Stimulated activated CD4-positive, alpha-beta T cell treated with anti-CD3 and anti-CD28 coated beads, Interleukin-12 subunit alpha, Interleukin-12 subunit beta, amount 100 ng/mL, for 48 hours (primary cell): ENCODE measurements around the gene PDGFRA.

Experiments
- DNase-seq, 3 donors: peaks; one replicate each; pipeline ENCODE4 v3.0.0-alpha.2; 2020; ENCODE audit warnings: low read depth in 2 of 3, low spot score in 1 of 3

PDGFRA gene

DNA sequence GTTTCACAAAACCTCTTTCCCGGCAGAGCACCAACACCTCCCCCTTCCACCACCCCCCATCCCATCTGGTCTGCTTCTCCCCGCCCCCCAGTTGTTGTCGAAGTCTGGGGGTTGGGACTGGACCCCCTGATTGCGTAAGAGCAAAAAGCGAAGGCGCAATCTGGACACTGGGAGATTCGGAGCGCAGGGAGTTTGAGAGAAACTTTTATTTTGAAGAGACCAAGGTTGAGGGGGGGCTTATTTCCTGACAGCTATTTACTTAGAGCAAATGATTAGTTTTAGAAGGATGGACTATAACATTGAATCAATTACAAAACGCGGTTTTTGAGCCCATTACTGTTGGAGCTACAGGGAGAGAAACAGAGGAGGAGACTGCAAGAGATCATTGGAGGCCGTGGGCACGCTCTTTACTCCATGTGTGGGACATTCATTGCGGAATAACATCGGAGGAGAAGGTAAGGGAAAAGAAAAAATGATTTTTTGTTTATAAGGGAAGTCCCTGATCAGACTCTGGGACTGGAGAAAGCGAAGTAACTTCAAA, at the start of gene PDGFRA:
Gene PDGFRA (plus strand): TSS at position 333 of the 541 bp plus-strand sequence. CDS start 29,476 bp downstream, outside the sequence.
- no peak for DNase-seq

DNA sequence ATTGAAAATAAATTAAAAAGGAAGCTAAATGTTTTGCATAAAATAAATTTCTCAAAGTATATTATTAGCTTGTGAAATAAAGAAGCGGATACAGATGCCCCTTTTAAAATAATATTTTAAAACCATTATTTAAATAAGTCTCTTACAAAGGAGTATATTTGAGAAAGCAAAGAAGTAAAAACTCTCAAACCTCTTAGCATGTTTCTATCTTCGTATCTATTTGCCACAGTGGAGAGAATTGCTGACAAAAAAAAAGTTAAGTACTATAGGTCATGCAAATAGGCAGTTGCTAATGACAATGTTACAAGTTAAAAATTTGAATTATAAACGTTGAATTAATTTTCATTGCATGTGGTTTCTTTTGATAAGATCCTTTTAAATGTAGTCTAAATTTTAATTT, 44.5 kb upstream of the PDGFRA start:
- no peak for DNase-seq

DNA sequence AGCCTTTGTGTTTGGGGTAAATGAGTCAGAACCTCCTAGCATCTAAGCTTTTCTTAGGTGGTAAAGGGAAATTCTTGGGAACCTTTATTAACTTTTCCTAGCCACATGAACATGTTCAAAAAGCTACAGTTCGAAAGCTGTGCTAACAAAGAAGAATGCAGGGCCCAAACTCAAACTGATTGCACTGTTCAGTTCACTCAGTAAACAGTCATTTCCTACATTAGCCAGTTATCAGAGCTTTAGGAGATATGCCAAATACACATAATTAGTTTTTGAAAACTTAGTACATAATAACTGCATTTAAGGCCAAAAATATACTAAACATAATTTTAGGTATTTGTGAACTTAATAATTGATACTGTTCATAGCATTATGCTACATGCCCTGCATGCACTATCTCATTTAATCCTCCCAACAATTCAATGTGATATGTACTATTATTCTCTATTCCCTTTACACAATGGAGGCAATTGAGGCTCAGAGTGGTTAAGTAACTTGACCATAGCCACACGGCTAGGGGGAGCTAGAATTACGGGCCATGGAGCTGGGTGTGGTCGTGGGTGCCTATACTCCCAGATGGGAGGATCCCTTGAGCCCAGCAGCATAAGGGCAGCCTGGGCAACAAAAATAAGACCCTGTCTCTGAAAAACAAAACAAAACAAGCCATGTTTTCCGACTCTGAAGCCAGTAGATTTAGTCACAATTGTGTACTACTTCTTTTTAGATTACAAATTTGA, 43.9 kb upstream of the PDGFRA start:
- DNase-seq = no peak

DNA sequence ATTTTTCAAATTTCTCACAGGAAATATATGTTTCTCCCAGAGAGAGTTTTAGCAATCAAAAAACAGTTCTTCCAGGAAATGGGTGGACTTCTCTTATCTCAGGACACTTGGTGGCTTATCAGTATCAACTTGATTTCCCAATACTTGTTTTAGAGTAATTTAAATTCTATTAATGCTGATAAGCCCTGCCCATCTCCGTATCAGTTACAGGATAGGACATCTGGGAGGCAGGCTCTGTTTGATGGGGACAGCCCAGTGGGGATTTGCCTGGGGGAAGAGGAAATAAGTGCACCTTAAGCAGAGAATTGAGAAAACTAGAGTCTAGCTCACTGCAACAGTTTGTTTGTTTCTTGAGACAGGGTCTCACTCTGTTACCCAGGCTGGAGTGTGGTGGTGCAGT, 43.2 kb upstream of the PDGFRA start:
- DNase-seq = no peak

DNA sequence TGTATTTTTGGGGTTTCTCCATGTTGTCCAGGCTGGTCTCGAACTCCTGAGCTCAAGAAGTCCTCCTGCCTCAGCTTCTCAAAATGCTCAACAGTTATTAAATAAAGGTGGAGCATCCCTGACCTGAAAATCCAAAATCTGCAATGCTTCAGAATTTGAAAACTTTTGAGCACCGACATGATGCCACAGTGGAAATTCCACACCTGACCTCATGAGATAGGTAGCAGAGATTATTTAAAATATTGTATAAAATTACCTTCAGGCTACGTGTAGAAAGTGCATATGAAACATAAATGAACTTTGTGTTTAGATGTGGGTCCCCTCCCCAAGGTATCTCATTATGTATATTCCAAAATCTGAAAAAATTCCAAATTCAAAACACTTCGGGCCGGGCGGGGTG, 42.7 kb upstream of the PDGFRA start:
- DNase-seq = no peak

DNA sequence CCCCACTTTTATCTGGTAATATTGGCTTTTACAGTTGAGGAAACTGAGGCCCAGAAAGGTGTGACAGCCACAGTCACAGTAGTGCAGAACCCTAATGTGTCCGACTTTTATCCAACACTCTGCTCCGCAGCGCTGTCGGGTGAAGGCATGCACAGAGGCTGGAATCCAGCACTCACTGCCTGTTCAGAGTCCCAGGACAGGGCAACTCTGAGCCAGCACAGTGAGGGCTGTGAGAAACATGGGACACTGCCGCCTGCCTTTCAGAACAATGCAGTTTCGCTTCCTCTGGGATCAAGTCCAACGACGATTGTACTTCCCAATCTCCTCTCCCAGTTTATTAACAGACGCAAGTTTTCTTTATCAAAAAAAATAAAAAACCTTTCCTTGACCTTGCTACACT, 41.9 kb upstream of the PDGFRA start:
- DNase-seq = no peak

DNA sequence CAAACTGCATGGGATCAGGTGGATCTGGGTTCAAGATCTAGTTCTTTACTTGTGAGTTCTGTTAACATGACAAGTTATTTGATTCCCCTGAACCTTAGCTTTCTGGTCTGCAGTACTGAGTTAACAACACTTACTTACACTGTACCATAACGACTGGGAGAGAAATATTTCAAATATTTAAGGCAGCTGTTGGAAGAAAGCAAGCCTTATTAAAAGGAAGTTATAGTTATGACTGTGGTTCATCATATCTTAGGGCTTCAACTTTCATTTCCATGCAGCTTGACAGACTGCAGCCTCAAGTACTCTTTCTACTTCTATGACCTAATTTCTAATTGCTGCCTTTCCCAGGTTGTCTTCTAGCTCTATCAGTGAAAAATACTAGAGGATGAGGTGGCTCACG, 40.0 kb upstream of the PDGFRA start:
- DNase-seq = no peak

DNA sequence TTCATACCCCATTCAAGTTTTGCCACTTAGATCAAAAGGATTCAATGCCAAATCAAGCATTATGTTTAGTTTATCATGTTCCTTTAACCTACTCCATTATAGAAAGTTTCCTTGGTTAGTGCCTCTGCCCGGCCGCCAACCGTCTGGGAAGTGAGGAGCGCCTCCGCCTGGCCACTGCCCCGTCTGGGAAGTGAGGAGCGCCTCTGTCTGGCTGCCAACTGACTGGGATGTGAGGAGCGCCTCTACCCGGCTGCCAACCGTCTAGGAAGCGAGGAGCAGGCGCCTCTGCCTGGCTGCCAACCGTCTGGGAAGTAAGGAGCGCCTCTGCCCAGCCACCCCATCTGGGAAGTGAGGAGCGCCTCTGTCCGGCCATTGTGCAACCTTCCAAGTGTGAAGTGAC, 36.3 kb upstream of the PDGFRA start:
- DNase-seq = no peak

DNA sequence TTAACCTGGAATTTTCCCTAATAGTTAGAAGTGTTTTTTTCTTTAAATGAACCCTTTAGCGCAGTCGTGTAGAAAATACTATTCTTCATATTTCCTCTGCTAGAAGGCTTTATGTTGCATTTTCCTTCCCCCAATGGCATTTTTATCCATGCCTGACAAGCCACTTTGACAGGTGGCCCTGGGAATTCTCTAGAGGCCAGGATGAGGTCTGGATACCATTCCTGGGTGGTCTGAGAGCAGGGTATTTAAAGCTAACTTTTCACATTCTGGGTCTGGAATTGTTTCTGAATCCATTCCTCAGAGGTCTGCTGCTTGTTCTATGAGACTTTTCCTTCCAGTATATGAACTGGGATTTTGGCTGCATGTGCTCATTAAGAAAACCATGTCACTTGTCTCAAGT, 31.2 kb upstream of the PDGFRA start:
- DNase-seq = no peak

DNA sequence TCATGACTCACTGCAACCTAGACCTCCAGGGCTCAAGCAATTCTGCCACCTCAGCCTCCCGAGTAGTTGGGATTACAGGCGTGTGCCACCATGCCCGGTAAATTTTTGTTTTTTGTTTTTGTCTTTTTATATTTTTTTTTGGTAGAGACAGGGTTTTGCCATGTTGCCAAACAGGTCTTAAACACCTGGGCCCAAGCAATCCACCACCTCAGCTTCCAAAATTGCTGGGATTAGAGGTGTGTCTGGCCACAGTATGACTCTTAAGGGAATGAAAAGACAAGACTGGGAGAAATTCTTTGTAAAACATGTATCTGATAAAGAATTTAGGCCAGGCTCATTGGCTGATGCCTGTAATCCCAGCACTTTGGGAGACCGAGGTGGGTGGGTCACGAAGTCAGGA, 29.2 kb upstream of the PDGFRA start:
- DNase-seq = no peak

DNA sequence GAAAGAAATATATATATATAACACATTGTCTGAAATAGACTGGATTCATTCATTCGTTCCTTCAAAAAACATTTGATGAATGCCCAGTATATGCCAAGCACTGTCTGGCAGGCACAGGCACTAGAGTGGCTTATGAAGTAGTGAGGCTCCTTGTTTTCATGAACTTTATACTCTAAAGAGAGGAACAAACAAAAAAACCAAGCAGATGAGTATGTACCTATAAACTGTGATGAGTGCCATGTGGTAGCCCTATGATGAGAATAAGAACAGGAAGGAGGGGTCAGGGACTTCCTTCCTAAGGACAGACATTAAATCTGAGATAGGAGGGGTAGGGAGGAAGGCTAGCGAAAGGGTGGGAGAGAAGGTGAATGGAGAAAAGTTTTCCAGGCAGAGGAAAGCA, 19.5 kb upstream of the PDGFRA start:
- no peak for DNase-seq

DNA sequence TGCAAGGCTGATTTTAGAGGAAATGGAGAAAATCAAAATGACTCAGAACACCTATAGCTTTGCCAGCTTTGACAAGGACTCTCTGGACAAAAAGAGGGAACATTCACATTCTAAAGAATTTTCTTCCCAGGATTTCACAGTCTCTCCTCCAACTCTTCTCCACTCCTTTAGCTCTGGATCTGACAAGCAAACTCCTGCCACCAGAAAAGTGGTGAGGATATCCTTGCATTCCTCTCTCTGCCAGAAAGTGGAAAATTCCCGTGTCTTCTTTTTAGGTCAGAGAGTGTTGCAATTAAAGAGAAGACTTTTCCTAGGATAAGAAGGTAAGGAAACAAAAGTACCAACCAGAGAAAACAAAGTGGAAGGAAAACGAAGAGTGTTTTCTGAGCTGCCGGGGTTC, 16.1 kb upstream of the PDGFRA start:
- no peak for DNase-seq

DNA sequence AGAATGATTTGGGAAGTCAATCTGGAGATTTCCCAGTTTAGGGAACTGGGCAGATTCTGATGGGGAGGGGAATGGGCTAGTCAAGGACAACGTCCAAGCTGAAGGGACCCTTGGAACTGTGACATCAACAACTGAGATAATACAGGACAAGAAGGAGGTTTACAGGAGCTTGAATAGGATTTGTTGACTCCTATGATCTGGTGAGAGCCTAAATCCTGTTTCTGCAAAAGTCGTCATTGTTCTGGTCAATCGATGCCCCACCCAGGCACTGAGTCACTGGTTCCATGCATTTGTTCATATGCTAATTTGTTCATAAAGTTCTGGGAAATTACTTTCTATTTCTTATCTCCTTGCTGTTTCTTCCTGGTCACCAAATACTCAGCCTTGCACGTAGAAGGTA, 15.3 kb upstream of the PDGFRA start:
- DNase-seq = no peak

DNA sequence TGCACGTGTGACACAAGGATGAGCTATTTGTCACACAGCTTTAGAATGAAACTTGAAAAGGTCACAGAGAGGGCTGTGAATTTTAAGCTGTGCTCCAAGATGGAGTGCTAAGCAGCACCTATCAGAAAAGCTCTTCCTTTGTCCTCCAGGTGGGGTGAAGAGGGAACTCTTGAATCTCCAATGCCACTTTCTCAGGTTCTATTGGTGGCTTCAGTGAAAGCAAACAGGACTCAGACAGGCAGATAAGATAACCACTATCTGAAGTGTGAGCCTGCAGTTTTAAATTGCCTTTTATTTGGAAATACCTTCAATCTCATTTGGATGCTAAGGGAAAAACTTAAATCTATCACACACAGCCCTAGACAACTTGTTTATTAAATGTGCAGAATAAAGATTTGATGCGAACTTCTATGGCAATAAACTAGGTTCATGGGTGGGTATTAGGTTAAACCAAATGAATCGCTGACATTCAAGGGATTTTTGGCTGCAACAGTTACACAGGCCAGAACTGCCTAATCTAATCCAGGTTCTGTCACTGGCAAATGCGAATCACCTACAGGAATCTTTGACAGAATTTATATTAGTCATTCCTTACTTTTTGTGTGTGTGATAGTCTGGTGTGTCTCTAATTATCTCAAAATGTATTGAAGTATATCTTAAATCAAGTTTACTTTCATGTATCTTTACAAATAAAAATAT, 13.6 kb upstream of the PDGFRA start:
- DNase-seq = no peak

DNA sequence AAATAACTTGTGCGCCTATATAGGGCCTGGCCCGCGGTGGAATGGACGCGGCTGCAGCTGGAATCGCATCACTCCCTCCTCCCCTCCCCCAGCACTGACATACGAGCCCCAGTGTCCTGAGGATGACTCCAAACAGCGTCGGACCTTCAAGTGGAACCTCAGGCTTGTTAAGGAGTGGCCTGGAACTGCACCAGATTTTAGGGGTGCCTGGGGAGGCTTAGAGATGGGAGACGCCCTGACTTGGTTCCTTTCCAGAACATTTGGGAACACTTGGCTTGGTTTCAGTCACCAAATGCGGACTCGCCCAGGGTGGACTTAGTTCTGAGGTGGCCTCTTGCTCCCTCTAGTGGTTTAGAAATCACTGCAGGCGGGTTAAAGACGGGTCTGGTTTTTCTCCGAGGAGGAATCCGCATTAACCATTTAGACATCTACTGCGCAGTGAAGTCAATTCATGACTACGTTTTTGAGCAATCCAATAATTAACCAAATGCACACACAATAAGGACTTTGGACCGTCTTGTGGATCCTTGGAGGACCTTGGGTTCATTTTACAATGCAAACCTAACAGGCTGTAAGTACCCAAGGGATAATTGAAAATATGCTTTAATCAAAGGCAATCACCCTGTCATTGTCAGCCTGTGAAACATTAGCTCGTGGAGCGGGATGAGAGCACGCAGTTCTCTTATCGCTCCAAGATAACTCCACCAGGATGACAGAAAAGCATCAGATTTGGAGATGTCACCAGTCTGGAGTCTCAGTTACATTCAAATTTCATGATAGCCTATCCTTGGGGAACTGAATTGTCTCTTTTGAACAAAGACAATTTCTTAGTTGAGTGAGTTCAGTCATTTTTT, 11.2 kb upstream of the PDGFRA start:
- peak in 1 of 3 donors; percentile 53 for DNase-seq

DNA sequence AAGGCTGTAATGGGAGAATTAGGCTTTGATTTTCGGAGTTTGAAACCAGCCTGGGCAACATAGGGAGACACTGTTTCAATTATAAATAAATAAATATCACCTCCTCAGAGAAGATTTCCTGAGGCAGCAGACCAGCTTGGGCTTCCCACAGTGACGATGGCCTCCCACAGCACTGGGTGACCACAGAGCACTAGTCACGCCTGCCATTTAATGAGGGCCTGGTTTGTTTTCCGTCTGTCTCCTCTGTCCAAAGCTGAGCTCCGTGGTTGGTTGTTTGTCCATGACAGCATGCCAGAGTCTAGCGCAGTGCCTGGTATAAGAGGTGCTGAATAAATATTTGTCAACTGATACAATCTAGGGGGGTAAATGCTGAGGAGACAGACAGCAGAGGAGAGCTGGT, 10.4 kb upstream of the PDGFRA start:
- no peak for DNase-seq

DNA sequence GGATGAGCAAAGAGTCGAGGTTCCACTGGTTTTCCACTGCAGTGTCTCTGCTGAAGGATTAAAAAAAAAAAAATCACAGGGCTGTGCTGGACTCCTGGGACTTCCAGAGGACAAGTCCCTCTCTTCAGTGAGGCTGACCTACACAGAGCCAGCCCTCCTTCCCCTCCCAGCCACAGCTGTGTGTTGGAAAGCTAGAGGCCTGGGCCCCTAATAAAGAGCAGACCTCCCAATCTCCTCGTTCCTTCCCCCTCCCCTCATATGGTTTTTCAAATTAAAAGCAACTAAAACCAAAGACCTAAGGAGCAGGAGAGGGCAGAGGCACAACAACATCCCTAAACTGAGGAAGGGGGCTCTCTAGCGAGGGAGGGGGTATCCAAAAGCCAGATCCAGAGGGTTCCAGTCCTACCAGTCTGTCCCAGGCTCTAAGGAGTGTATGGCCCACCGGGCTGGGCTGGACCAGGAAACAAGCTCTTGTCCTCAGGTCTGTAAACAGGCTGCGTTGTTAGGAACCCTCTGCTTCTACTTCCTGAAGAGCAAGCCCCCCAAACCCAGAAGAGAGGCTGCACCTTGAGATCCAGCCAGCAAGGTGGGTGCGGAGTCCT, 4.0 kb upstream of the PDGFRA start:
- DNase-seq = no peak

DNA sequence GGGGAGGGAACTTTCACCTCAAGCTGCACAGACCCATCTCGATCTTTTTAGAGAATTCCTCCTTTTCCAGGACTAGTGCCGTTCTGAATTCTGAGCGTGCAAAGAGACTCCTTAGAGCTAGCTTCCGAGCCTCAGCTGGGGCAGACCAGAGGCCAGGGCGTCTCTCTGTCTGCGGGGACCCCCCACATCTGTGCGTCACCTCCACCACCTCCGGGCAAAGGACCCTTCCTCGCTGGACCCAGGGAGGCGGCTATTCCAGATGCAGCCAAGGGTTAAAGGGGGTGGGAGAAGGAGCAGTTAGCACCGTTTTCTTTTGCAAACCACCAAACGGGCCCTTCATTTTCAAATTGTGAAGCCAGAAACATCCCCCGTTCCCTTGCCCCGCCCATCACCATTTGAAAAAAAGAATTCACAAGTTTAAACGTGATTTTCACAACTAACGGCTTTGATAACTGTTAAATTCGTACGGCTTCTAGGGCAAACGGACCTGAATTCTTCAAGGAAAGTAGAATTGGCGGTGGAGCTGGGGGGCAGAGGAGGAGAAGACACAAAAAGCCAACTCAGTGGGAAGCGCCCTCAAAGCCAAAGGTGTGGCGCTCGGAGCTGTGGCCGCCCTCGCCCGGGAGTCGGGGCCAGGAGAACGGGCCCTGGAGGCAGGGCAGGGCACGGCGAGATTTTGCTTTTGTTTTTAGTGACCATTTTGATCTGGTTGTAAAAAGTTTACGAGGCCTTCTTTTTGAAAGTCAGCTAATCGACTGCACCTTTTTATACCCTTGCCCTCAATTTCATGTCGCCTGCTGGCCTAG, 3.3 kb upstream of the PDGFRA start:
- no peak for DNase-seq

DNA sequence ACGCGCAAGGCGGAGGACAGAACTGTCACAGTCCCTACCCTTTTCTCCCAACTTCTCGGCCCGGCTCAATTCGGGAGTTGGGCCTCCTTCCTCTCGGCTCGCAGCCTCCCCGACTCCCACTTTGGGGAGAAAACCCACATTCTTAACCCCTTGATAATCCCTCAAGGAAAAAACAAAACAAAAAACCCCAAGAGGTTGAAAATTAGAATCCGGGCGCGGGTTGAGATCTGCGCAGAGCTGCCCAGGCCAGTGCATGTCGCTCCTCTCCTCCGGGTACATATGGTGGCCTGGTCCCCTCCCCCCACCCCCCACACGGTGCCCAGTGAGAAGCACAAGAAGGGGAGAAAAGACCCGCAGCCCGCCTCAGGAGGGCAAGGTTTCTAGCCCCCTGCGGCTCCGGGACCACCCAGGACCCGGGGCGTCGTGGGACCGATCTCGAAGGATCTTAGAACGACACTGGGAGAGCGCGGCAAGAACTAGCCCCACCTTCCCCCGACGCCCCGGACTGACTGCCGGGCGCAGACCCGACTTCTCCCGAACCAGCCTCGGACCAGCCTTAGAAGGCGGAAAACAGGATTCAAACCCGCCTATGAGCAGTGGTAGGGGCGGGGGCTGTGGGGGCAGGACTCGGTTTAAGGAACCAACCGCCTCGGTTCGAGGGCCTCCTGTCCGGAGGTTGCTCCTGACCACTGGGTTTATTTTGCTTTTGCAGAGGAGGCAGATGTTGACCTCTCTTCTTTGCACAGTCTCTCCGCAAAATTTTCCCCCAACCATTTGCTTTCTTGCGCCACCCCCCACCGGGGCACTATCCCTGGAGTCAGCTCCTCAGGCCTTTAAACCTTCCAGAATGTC, 2.5 kb upstream of the PDGFRA start:
- no peak for DNase-seq
